Transverse colon (tissue), 3 donors: Measurements from ENCODE around the gene ADGRF5.

Experiments
- CTCF ChIP-seq, 5 experiments: fragments of 200-600 bp in 3 of 5; fragments of 450-650 bp in 2 of 5; sonication (generic) in 3 of 5; IDR thresholded peaks; 1 replicate in 2 of 5; 2 replicates in 3 of 5; pipeline ENCODE4 v1.5.1; 2016 to 2017; ENCODE audit warnings: antibody characterized with exemption in 5 of 5, inconsistent platforms in 3 of 5, mild to moderate bottlenecking in 2 of 5, moderate library complexity in 1 of 5
- POLR2A ChIP-seq: fragments of 450-650 bp; IDR thresholded peaks from one replicate; pipeline ENCODE4 v1.6.1; 2016; ENCODE audit warnings: antibody characterized with exemption, mild to moderate bottlenecking, moderate library complexity

GRCh38 chr6:46891252-46891795 lies 30.4 kb downstream of the ADGRF5 start:
- TF ChIP-seq POLR2A, result no peak
- TF ChIP-seq CTCF (IDR thresholded peaks at IDR 0.05), result no peak
